GM23338 (cell line): ENCODE data around the gene NTRK3. TPM values are rescaled to one million over a fixed set of nuclear protein-coding genes. Genes with fewer than 3 reads are reported as not detected.

Experiments used
- ATAC-seq: fragments of 200-7000 bp; cut with Tn5 transposase; 3 replicates; pipeline ENCODE4 v1.9.1; 2020
- DNase-seq: peaks from one replicate; pipeline ENCODE4 v3.0.0-alpha.2; 2015; ENCODE audit warnings: low spot score
- H2AFZ ChIP-seq: fragments of 200-600 bp; sonication (generic); 2 replicates; pipeline ENCODE4 v1.8.0; 2016; ENCODE audit warnings: antibody characterized with exemption, mild to moderate bottlenecking, moderate library complexity
- H3F3A ChIP-seq: fragments of 200-600 bp; sonication (generic); replicated peaks from 2 replicates; pipeline ENCODE4 v1.8.0; 2017; ENCODE audit warnings: antibody characterized with exemption, mixed run types, low read depth
- H3K27ac ChIP-seq: fragments of 200-600 bp; sonication (generic); 2 replicates; pipeline ENCODE4 v1.6.1; 2016; ENCODE audit warnings: low read depth
- H3K27me3 ChIP-seq: fragments of 200-600 bp; sonication (generic); 2 replicates; pipeline ENCODE4 v1.8.0; 2016; ENCODE audit warnings: mild to moderate bottlenecking, mixed run types, moderate library complexity; ENCODE audit not compliant: insufficient read depth
- H3K36me3 ChIP-seq: fragments of 200-600 bp; sonication (generic); 2 replicates; pipeline ENCODE4 v1.8.0; 2016; ENCODE audit warnings: mild to moderate bottlenecking; ENCODE audit not compliant: insufficient read depth
- H3K4me1 ChIP-seq: fragments of 200-600 bp; sonication (generic); 2 replicates; pipeline ENCODE4 v1.8.0; 2016; ENCODE audit warnings: mild to moderate bottlenecking, moderate library complexity; ENCODE audit not compliant: insufficient read depth
- H3K4me2 ChIP-seq: fragments of 200-600 bp; sonication (generic); 2 replicates; pipeline ENCODE4 v1.7.1; 2017; ENCODE audit warnings: mixed run types
- H3K4me3 ChIP-seq: fragments of 200-600 bp; sonication (generic); 2 replicates; pipeline ENCODE4 v1.6.1; 2016; ENCODE audit warnings: mixed run types
- H3K79me2 ChIP-seq: fragments of 200-600 bp; sonication (generic); replicated peaks from 2 replicates; pipeline ENCODE4 v1.8.0; 2017; ENCODE audit warnings: mild to moderate bottlenecking; ENCODE audit not compliant: insufficient read depth
- H3K9me2 ChIP-seq: fragments of 200-600 bp; sonication (generic); 2 replicates; pipeline ENCODE4 v1.8.0; 2017; ENCODE audit not compliant: insufficient read depth
- H4K20me1 ChIP-seq: fragments of 200-600 bp; sonication (generic); replicated peaks from 2 replicates; pipeline ENCODE4 v1.8.0; 2017; ENCODE audit warnings: mild to moderate bottlenecking; ENCODE audit not compliant: insufficient read depth
- H3K27ac Mint-ChIP-seq: 2 replicates; pipeline ENCODE4 v1.8.0; 2020; ENCODE audit warnings: inconsistent platforms, mild to moderate bottlenecking, moderate library complexity, mixed read lengths
- H3K27me3 Mint-ChIP-seq: 3 replicates; pipeline ENCODE4 v1.8.0; 2022; ENCODE audit warnings: low read depth, mild to moderate bottlenecking, moderate library complexity, mixed read lengths, inconsistent platforms; ENCODE audit not compliant: insufficient read depth, poor library complexity
- H3K36me3 Mint-ChIP-seq: 3 replicates; pipeline ENCODE4 v1.8.0; 2021; ENCODE audit warnings: low read depth, mild to moderate bottlenecking, inconsistent platforms, moderate library complexity, mixed read lengths
- H3K4me1 Mint-ChIP-seq: 3 replicates; pipeline ENCODE4 v1.8.0; 2020; ENCODE audit warnings: mild to moderate bottlenecking, inconsistent platforms, mixed read lengths
- H3K4me3 Mint-ChIP-seq: 3 replicates; pipeline ENCODE4 v1.8.0; 2021; ENCODE audit warnings: moderate library complexity, mild to moderate bottlenecking, inconsistent platforms, mixed read lengths
- H3K9me3 Mint-ChIP-seq: 3 replicates; pipeline ENCODE4 v1.8.0; 2020; ENCODE audit warnings: moderate library complexity, mild to moderate bottlenecking, inconsistent platforms, mixed read lengths
- CREB1 ChIP-seq: fragments of 250-450 bp; sonication (Bioruptor Pico); IDR thresholded peaks from 2 replicates; pipeline ENCODE4 v1.5.0; 2020; ENCODE audit warnings: low read depth, mild to moderate bottlenecking, moderate library complexity
- EZH2 ChIP-seq: fragments of 200-600 bp; sonication (generic); IDR thresholded peaks from one replicate; pipeline ENCODE4 v1.8.0; 2017; ENCODE audit warnings: antibody characterized with exemption, mild to moderate bottlenecking, low read depth; ENCODE audit not compliant: unreplicated experiment
- EZH2phosphoT487 ChIP-seq: fragments of 200-600 bp; sonication (generic); IDR thresholded peaks from one replicate; pipeline ENCODE4 v1.8.1; 2018; ENCODE audit warnings: antibody characterized with exemption; ENCODE audit not compliant: unreplicated experiment
- JUNB ChIP-seq: IDR thresholded peaks from one replicate; pipeline ENCODE4 v1.6.1; 2016; ENCODE audit warnings: antibody characterized with exemption; ENCODE audit not compliant: unreplicated experiment
- NANOG ChIP-seq: IDR thresholded peaks from 2 replicates; pipeline ENCODE4 v1.6.1; 2016; ENCODE audit warnings: antibody characterized with exemption, borderline replicate concordance
- POLR2AphosphoS5 ChIP-seq: IDR thresholded peaks from 2 replicates; pipeline ENCODE4 v1.6.1; 2016; ENCODE audit warnings: antibody characterized with exemption, low read depth
- STAT1 ChIP-seq: IDR thresholded peaks from one replicate; pipeline ENCODE4 v1.6.1; 2016; ENCODE audit warnings: antibody characterized with exemption; ENCODE audit not compliant: unreplicated experiment
- ZNF114 ChIP-seq: fragments of 250-450 bp; sonication (Bioruptor Pico); IDR thresholded peaks from 2 replicates; pipeline ENCODE4 v1.5.0; 2020; ENCODE audit warnings: mild to moderate bottlenecking, moderate library complexity
- ZNF331 ChIP-seq: fragments of 250-450 bp; sonication (Bioruptor Pico); IDR thresholded peaks from 2 replicates; pipeline ENCODE4 v1.5.0; 2020; ENCODE audit warnings: low read depth, mild to moderate bottlenecking, moderate library complexity
- polyA plus RNA-seq: library from polyadenylated mRNA; unstranded; fragments of >200 nt; fragmentation: Nextera tagmentation; extraction: Ambion mirVana; gene quantifications from 2 replicates; pipeline ENCODE4 v1.2.1, GENCODE V29; 2016
- total RNA-seq: library from RNA; depleted of rRNA; stranded (reverse); fragments of >200 nt; shearing (Covaris generic); gene quantifications from 2 replicates; pipeline ENCODE4 v1.2.3, GENCODE V29; 2014
- TF ChIP-seq, protein P1 (sequence below): IDR thresholded peaks from one replicate; pipeline ENCODE4 v1.6.1; 2018; ENCODE audit warnings: antibody characterized with exemption; ENCODE audit not compliant: unreplicated experiment
- TF ChIP-seq, protein P2 (sequence below): IDR thresholded peaks from 2 replicates; pipeline ENCODE4 v1.6.1; 2016; ENCODE audit warnings: antibody characterized with exemption
- TF ChIP-seq, protein P3 (sequence below), 2 experiments: fragments of 200-600 bp in 1 of 2; sonication (generic) in 1 of 2; conservative IDR thresholded peaks; 2 replicates each; pipeline versions ENCODE4 v1.5.1 to v1.6.1; 2016 to 2017; ENCODE audit warnings: antibody characterized with exemption in 2 of 2, low read depth in 2 of 2, mild to moderate bottlenecking in 2 of 2, moderate library complexity in 1 of 2
- TF ChIP-seq, protein P4 (sequence below): fragments of 250-450 bp; sonication (Bioruptor Pico); IDR thresholded peaks from 2 replicates; pipeline ENCODE4 v1.5.0; 2020; ENCODE audit warnings: mild to moderate bottlenecking, moderate library complexity

NTRK3 gene
- total and polyA plus RNA-seq, 2 experiments from 2014 or later: 3.1 to 5.3 TPM

DNA sequence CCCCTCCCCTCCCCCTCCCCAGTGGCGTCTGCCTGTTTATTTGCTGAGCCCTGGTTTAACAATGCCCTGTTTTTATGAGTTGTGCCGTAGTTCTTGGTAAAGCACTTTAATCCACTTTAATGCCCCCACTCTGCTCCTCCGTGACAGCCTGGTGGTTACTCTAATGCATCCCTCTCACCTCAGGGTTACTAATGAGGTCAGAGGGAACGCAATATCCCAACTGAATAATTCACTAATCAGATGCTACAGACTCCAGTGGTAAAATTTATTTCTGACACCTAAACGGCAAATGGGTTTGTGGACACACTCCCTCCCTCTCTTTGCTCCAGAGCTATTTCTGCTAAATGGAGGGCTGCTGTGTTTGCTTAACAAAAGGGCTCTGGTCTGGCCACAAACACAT, 26.1 kb upstream of the NTRK3 start:
- no peak overlapping the region for H3K4me2 ChIP-seq

More for the DNA sequence above, 26.1 kb upstream of the NTRK3 start:
- Mint-ChIP-seq H3K4me3 (no peak overlapping the region), H3K36me3 (no peaks in the 10 kb centered on the region), H3K27me3 (peaks cover 11% of the 10 kb centered on the region), H3K9me3 (no peaks in the 10 kb centered on the region), H3K4me1 (peaks cover 17% of the 10 kb centered on the region), H3K27ac (no peak overlapping the region)
- DNase-seq: no peak
- Histone ChIP-seq H3K9me2 (no peaks in the 10 kb centered on the region), H3K4me1 (peaks cover 4% of the 10 kb centered on the region; the same call in 1 of the 2 replicates), H3K79me2 (no peaks in the 10 kb centered on the region), H3K36me3 (no peaks in the 10 kb centered on the region), H2AFZ (peak overlapping the region; percentile 84), H3K27ac (no peak overlapping the region), H3F3A (no peaks in the 10 kb centered on the region), H3K27me3 (no peaks in the 10 kb centered on the region), H3K4me3 (no peak overlapping the region), H4K20me1 (no peaks in the 10 kb centered on the region)
- no peak for TF ChIP-seq CREB1 (CRISPR knock-in tag)
- TF ChIP-seq POLR2AphosphoS5: no peak
- TF ChIP-seq ZNF331 (CRISPR knock-in tag): no peak
- TF ChIP-seq NANOG: no peak
- TF ChIP-seq EZH2phosphoT487: no peak
- TF ChIP-seq, protein P1, sequence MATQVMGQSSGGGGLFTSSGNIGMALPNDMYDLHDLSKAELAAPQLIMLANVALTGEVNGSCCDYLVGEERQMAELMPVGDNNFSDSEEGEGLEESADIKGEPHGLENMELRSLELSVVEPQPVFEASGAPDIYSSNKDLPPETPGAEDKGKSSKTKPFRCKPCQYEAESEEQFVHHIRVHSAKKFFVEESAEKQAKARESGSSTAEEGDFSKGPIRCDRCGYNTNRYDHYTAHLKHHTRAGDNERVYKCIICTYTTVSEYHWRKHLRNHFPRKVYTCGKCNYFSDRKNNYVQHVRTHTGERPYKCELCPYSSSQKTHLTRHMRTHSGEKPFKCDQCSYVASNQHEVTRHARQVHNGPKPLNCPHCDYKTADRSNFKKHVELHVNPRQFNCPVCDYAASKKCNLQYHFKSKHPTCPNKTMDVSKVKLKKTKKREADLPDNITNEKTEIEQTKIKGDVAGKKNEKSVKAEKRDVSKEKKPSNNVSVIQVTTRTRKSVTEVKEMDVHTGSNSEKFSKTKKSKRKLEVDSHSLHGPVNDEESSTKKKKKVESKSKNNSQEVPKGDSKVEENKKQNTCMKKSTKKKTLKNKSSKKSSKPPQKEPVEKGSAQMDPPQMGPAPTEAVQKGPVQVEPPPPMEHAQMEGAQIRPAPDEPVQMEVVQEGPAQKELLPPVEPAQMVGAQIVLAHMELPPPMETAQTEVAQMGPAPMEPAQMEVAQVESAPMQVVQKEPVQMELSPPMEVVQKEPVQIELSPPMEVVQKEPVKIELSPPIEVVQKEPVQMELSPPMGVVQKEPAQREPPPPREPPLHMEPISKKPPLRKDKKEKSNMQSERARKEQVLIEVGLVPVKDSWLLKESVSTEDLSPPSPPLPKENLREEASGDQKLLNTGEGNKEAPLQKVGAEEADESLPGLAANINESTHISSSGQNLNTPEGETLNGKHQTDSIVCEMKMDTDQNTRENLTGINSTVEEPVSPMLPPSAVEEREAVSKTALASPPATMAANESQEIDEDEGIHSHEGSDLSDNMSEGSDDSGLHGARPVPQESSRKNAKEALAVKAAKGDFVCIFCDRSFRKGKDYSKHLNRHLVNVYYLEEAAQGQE: no peak
- no peak for TF ChIP-seq ZNF114 (CRISPR knock-in tag)
- TF ChIP-seq STAT1: no peak
- TF ChIP-seq EZH2: no peak
- TF ChIP-seq, protein P2, sequence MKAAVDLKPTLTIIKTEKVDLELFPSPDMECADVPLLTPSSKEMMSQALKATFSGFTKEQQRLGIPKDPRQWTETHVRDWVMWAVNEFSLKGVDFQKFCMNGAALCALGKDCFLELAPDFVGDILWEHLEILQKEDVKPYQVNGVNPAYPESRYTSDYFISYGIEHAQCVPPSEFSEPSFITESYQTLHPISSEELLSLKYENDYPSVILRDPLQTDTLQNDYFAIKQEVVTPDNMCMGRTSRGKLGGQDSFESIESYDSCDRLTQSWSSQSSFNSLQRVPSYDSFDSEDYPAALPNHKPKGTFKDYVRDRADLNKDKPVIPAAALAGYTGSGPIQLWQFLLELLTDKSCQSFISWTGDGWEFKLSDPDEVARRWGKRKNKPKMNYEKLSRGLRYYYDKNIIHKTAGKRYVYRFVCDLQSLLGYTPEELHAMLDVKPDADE: no peak
- TF ChIP-seq, protein P3, sequence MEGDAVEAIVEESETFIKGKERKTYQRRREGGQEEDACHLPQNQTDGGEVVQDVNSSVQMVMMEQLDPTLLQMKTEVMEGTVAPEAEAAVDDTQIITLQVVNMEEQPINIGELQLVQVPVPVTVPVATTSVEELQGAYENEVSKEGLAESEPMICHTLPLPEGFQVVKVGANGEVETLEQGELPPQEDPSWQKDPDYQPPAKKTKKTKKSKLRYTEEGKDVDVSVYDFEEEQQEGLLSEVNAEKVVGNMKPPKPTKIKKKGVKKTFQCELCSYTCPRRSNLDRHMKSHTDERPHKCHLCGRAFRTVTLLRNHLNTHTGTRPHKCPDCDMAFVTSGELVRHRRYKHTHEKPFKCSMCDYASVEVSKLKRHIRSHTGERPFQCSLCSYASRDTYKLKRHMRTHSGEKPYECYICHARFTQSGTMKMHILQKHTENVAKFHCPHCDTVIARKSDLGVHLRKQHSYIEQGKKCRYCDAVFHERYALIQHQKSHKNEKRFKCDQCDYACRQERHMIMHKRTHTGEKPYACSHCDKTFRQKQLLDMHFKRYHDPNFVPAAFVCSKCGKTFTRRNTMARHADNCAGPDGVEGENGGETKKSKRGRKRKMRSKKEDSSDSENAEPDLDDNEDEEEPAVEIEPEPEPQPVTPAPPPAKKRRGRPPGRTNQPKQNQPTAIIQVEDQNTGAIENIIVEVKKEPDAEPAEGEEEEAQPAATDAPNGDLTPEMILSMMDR (conservative IDR thresholded peaks at IDR 0.05; ENCODE audit: low read depth in 2 of 2): no peak
- TF ChIP-seq, protein P4, sequence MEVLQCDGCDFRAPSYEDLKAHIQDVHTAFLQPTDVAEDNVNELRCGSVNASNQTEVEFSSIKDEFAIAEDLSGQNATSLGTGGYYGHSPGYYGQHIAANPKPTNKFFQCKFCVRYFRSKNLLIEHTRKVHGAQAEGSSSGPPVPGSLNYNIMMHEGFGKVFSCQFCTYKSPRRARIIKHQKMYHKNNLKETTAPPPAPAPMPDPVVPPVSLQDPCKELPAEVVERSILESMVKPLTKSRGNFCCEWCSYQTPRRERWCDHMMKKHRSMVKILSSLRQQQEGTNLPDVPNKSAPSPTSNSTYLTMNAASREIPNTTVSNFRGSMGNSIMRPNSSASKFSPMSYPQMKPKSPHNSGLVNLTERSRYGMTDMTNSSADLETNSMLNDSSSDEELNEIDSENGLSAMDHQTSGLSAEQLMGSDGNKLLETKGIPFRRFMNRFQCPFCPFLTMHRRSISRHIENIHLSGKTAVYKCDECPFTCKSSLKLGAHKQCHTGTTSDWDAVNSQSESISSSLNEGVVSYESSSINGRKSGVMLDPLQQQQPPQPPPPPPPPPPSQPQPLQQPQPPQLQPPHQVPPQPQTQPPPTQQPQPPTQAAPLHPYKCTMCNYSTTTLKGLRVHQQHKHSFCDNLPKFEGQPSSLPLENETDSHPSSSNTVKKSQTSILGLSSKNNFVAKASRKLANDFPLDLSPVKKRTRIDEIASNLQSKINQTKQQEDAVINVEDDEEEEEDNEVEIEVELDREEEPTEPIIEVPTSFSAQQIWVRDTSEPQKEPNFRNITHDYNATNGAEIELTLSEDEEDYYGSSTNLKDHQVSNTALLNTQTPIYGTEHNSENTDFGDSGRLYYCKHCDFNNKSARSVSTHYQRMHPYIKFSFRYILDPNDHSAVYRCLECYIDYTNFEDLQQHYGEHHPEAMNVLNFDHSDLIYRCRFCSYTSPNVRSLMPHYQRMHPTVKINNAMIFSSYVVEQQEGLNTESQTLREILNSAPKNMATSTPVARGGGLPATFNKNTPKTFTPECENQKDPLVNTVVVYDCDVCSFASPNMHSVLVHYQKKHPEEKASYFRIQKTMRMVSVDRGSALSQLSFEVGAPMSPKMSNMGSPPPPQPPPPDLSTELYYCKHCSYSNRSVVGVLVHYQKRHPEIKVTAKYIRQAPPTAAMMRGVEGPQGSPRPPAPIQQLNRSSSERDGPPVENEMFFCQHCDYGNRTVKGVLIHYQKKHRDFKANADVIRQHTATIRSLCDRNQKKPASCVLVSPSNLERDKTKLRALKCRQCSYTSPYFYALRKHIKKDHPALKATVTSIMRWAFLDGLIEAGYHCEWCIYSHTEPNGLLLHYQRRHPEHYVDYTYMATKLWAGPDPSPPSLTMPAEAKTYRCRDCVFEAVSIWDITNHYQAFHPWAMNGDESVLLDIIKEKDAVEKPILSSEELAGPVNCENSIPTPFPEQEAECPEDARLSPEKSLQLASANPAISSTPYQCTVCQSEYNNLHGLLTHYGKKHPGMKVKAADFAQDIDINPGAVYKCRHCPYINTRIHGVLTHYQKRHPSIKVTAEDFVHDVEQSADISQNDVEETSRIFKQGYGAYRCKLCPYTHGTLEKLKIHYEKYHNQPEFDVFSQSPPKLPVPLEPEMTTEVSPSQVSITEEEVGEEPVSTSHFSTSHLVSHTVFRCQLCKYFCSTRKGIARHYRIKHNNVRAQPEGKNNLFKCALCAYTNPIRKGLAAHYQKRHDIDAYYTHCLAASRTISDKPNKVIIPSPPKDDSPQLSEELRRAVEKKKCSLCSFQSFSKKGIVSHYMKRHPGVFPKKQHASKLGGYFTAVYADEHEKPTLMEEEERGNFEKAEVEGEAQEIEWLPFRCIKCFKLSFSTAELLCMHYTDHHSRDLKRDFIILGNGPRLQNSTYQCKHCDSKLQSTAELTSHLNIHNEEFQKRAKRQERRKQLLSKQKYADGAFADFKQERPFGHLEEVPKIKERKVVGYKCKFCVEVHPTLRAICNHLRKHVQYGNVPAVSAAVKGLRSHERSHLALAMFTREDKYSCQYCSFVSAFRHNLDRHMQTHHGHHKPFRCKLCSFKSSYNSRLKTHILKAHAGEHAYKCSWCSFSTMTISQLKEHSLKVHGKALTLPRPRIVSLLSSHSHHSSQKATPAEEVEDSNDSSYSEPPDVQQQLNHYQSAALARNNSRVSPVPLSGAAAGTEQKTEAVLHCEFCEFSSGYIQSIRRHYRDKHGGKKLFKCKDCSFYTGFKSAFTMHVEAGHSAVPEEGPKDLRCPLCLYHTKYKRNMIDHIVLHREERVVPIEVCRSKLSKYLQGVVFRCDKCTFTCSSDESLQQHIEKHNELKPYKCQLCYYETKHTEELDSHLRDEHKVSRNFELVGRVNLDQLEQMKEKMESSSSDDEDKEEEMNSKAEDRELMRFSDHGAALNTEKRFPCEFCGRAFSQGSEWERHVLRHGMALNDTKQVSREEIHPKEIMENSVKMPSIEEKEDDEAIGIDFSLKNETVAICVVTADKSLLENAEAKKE (CRISPR knock-in tag): no peak
- no peak for TF ChIP-seq JUNB
- no peak for ATAC-seq
